NB4 (cell line): ENCODE data around the gene MCM8.

Source experiments
- POLR2A ChIP-seq: IDR thresholded peaks from 2 replicates; pipeline ENCODE4 v1.6.1; 2011; ENCODE audit warnings: mild to moderate bottlenecking; ENCODE audit not compliant: insufficient read length; ENCODE audit errors: extremely low read depth
- TF ChIP-seq, protein P1 (sequence below): IDR thresholded peaks from one replicate; pipeline ENCODE4 v1.5.1; 2012; ENCODE audit warnings: low read depth, low read length

DNA sequence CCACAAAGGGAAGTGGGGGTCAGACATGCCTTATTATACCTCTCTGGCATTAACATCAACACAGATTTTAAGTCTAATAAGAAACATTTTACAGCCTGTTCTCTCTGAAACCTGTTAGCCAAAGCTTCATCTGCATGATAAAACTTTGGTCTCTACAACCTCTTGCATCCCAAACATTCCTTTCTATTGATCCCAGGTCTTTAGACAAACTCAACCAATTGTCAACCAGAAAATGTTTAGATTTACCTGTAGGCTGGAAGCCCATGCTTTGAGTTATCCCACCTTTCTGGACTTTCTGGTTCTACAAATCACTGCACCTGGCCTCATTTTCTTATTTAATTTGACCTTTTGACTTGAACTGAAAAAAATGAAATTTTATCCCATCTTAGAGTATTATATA is 20.8 kb downstream of the MCM8 start:
- TF ChIP-seq, protein P1, sequence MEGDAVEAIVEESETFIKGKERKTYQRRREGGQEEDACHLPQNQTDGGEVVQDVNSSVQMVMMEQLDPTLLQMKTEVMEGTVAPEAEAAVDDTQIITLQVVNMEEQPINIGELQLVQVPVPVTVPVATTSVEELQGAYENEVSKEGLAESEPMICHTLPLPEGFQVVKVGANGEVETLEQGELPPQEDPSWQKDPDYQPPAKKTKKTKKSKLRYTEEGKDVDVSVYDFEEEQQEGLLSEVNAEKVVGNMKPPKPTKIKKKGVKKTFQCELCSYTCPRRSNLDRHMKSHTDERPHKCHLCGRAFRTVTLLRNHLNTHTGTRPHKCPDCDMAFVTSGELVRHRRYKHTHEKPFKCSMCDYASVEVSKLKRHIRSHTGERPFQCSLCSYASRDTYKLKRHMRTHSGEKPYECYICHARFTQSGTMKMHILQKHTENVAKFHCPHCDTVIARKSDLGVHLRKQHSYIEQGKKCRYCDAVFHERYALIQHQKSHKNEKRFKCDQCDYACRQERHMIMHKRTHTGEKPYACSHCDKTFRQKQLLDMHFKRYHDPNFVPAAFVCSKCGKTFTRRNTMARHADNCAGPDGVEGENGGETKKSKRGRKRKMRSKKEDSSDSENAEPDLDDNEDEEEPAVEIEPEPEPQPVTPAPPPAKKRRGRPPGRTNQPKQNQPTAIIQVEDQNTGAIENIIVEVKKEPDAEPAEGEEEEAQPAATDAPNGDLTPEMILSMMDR = no peak
- no peak for TF ChIP-seq POLR2A
